Measurements from ENCODE around the gene VSIG2. TPM values are rescaled to one million over a fixed set of nuclear protein-coding genes. Genes with fewer than 3 reads are reported as not detected.

Gene VSIG2
- total and polyA plus RNA-seq, 2 of the 4 experiments (the other 2 are of a cell fraction): not detected

DNA sequence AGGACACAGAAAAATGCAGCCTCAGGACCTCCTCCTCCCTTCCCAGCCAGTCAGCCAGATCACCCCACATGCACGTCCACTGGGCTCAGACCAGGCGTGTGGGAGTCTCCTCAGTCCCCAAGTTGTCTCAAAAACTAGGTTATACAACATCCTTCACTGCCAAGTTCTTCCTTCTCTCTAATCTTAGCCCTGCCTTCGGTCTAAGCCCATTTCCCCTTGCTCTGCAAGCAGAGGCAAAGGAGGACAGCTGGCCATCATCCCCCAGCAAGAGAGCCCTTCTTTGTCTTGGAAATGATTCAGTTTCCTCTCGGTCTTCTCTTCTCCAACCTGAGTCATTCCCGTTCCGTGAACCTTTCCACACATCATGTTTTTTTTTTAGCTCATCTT lies 26.3 kb downstream of the VSIG2 start:
- TF ChIP-seq, protein P1, sequence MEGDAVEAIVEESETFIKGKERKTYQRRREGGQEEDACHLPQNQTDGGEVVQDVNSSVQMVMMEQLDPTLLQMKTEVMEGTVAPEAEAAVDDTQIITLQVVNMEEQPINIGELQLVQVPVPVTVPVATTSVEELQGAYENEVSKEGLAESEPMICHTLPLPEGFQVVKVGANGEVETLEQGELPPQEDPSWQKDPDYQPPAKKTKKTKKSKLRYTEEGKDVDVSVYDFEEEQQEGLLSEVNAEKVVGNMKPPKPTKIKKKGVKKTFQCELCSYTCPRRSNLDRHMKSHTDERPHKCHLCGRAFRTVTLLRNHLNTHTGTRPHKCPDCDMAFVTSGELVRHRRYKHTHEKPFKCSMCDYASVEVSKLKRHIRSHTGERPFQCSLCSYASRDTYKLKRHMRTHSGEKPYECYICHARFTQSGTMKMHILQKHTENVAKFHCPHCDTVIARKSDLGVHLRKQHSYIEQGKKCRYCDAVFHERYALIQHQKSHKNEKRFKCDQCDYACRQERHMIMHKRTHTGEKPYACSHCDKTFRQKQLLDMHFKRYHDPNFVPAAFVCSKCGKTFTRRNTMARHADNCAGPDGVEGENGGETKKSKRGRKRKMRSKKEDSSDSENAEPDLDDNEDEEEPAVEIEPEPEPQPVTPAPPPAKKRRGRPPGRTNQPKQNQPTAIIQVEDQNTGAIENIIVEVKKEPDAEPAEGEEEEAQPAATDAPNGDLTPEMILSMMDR (conservative IDR thresholded peaks at IDR 0.05; ENCODE audit: low read depth, low read length): no peak
- no peak for TF ChIP-seq MXI1 (IDR thresholded peaks at IDR 0.05; ENCODE audit: borderline replicate concordance, low read depth, low read length)
- TF ChIP-seq FOS (IDR thresholded peaks at IDR 0.05; ENCODE audit: low read depth, low read length): no peak
- TF ChIP-seq SMC3 (IDR thresholded peaks at IDR 0.05; ENCODE audit: low read depth, low read length): no peak
- TF ChIP-seq RAD21 (IDR thresholded peaks at IDR 0.05; ENCODE audit: low read length): no peak
- no peak for TF ChIP-seq MAZ (IDR thresholded peaks at IDR 0.05; ENCODE audit: borderline replicate concordance, low read depth, low read length)
- no peak for TF ChIP-seq RCOR1 (IDR thresholded peaks at IDR 0.05; ENCODE audit: insufficient replicate concordance, low read length)
- no peak for TF ChIP-seq NFE2L2 (IDR thresholded peaks at IDR 0.05; ENCODE audit: low read depth, low read length)
- no peak for TF ChIP-seq MAFK (IDR thresholded peaks at IDR 0.05; ENCODE audit: low read depth, low read length)
- no peak for TF ChIP-seq RFX5 (IDR thresholded peaks at IDR 0.05; ENCODE audit: low read depth, low read length)
- no peak for TF ChIP-seq BHLHE40 (IDR thresholded peaks at IDR 0.05; ENCODE audit: low read depth, low read length)
- TF ChIP-seq CHD1 (IDR thresholded peaks at IDR 0.05; ENCODE audit: low read depth, low read length): no peak
- TF ChIP-seq CEBPB (IDR thresholded peaks at IDR 0.05; ENCODE audit: low read depth, low read length): no peak
- TF ChIP-seq, protein P2, sequence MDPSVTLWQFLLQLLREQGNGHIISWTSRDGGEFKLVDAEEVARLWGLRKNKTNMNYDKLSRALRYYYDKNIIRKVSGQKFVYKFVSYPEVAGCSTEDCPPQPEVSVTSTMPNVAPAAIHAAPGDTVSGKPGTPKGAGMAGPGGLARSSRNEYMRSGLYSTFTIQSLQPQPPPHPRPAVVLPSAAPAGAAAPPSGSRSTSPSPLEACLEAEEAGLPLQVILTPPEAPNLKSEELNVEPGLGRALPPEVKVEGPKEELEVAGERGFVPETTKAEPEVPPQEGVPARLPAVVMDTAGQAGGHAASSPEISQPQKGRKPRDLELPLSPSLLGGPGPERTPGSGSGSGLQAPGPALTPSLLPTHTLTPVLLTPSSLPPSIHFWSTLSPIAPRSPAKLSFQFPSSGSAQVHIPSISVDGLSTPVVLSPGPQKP (IDR thresholded peaks at IDR 0.05; ENCODE audit: borderline replicate concordance, low read depth, low read length): no peak
- TF ChIP-seq, protein P3, sequence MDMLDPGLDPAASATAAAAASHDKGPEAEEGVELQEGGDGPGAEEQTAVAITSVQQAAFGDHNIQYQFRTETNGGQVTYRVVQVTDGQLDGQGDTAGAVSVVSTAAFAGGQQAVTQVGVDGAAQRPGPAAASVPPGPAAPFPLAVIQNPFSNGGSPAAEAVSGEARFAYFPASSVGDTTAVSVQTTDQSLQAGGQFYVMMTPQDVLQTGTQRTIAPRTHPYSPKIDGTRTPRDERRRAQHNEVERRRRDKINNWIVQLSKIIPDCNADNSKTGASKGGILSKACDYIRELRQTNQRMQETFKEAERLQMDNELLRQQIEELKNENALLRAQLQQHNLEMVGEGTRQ (IDR thresholded peaks at IDR 0.05; ENCODE audit: low read depth, low read length): no peak
- TF ChIP-seq POLR2A (IDR thresholded peaks at IDR 0.05; ENCODE audit: low read depth, low read length): no peak
- H4K91ac ChIP-seq (ENCODE audit: insufficient read depth, low read depth, low read length): peak overlapping the region; percentile 53; the same call in 1 of the 2 replicates
- H2BK15ac ChIP-seq (ENCODE audit: low read depth, low read length): peak overlapping the region; percentile 27; the same call in 1 of the 3 replicates
- H3K9me1 ChIP-seq (ENCODE audit: insufficient read depth, low read length): peaks cover 12% of the 10 kb centered on the region
- peaks cover 5% of the 10 kb centered on the region for H3K4me1 ChIP-seq (ENCODE audit: control insufficient read depth, insufficient read depth, low read length)
- H3K4me3 ChIP-seq (ENCODE audit: insufficient read depth, low read depth, low read length): no peak overlapping the region
- no peaks in the 10 kb centered on the region for H3K36me3 ChIP-seq (ENCODE audit: control insufficient read depth, insufficient read depth, low read length)
- no peaks in the 10 kb centered on the region for H3K9me3 ChIP-seq (ENCODE audit: control insufficient read depth, insufficient read depth, low read length)
- H3K14ac ChIP-seq (replicated peaks; ENCODE audit: low read depth, low read length): peak overlapping the region; percentile 53
- H2BK120ac ChIP-seq (ENCODE audit: low read depth, low read length): peak overlapping the region; percentile 48
- H3K4me2 ChIP-seq (ENCODE audit: low read depth, low read length): peak overlapping the region; percentile 8
- H2BK5ac ChIP-seq (ENCODE audit: low read depth, low read length, poor library complexity, severe bottlenecking): peak overlapping the region; percentile 33
- ATAC-seq (ENCODE audit: low read depth) (peak; percentile 45), DNase-seq (peak; percentile 77)
- no peak overlapping the region for H3K18ac ChIP-seq (ENCODE audit: low read depth, low read length)
- no peaks in the 10 kb centered on the region for H4K20me1 ChIP-seq (ENCODE audit: insufficient read depth, low read length)
- no peak overlapping the region for H3K27ac ChIP-seq (ENCODE audit: insufficient read depth, low read length)
- peak overlapping the region; percentile 67; the same call in 1 of the 2 replicates for H3K23ac ChIP-seq (ENCODE audit: low read depth, low read length)
- no TSS peak for BruUV-seq (replicated peaks)
- H3K79me1 ChIP-seq (ENCODE audit: low read depth in 1 of 2, low read length in 2 of 2): no peaks in the 10 kb centered on the region
- H3K9ac ChIP-seq (ENCODE audit: low read depth, low read length): no peak overlapping the region
- peaks cover 22% of the 10 kb centered on the region for H3K27me3 ChIP-seq (ENCODE audit: control insufficient read depth, insufficient read depth, low read length)
- ChIA-PET POLR2A (ENCODE audit: unreplicated experiment) (interaction anchor here (0.6 kb wide), 1 partner anchor 1647 kb away, joined by 5 read pairs; no protein-coding TSS in a partner anchor), CTCF (interaction anchor here (1.0 kb wide), 1 partner anchor 18 kb away, joined by 3 read pairs; no protein-coding TSS in a partner anchor)
- H3K4ac ChIP-seq (ENCODE audit: low read depth, low read length): no peak overlapping the region; the same call in none of the 2 replicates
- H2AFZ ChIP-seq (replicated peaks; ENCODE audit: low read length, poor library complexity): peak overlapping the region; percentile 88
- intact Hi-C loops (cut with micrococcal nuclease): no loop called here
- H3K56ac ChIP-seq (ENCODE audit: extremely low read depth, insufficient read depth, low read length): no peak overlapping the region
- no peak overlapping the region; the same call in 1 of the 2 replicates for H4K5ac ChIP-seq (ENCODE audit: low read depth, low read length)
- H2AK5ac ChIP-seq (ENCODE audit: low read depth, low read length): peak overlapping the region; percentile 67; the same call in 1 of the 2 replicates
- peak overlapping the region; percentile 51 for H2AK9ac ChIP-seq (replicated peaks; ENCODE audit: low read depth, low read length, poor library complexity)
- peak overlapping the region in 1 of 2 experiments; percentile 72; a peak in 1 of 4 replicates for H4K8ac ChIP-seq (ENCODE audit: low read depth in 2 of 2, low read length in 2 of 2)
- H2BK20ac ChIP-seq (ENCODE audit: low read depth, low read length): peak overlapping the region; percentile 54; the same call in 1 of the 2 replicates
- in situ Hi-C loops (cut with MboI; ENCODE audit: low sequenced_read_pairs): no loop called here
- dilution Hi-C loops (cut with HindIII; ENCODE audit: low sequenced_read_pairs, unreplicated experiment): no loop called here
- 0% methylated on average over 2 of the region's 6 CpGs; no CpG with 5 or more reads in 1 of the 2 experiments for WGBS, 2 experiments (ENCODE audit: extremely low coverage in 2 of 2, insufficient read length in 1 of 2)

Measured in IMR-90 (cell line).